Panc1 (cell line): ENCODE data around the gene BTBD9. TPM values are rescaled to one million over a fixed set of nuclear protein-coding genes. Genes with fewer than 3 reads are reported as not detected.

Experiments
- ATAC-seq: fragments of 200-7000 bp; cut with Tn5 transposase; 2 replicates; pipeline ENCODE4 v1.9.1; 2020; ENCODE audit warnings: mild to moderate bottlenecking, moderate library complexity
- BruUV-seq: library from RNA; stranded (reverse); fragments of 400-500 nt; replicated peaks from 2 replicates; lab custom pipeline; 2021; lab: Mats Ljungman, UMichigan
- CTCF ChIA-PET: fragments of 300-600 bp; sonication (Branson Sonifier 250); formaldehyde crosslinking; loops from one replicate; lab custom pipeline; 2022; ENCODE audit warnings: antibody characterized with exemption; lab: Charles Lee
- POLR2A ChIA-PET: fragments of 300-600 bp; sonication (Branson Sonifier 250); formaldehyde crosslinking; loops from one replicate; lab custom pipeline; 2022; ENCODE audit warnings: antibody characterized with exemption; lab: Charles Lee
- DNase-seq: peaks from one replicate; pipeline ENCODE4 v3.0.0-alpha.2; 2010; ENCODE audit warnings: low read depth, low spot score
- H3K27ac ChIP-seq: 2 replicates; pipeline ENCODE4 v1.5.1; 2011; ENCODE audit warnings: mild to moderate bottlenecking, low read length, inconsistent platforms
- H3K27me3 ChIP-seq: fragments of 200-500 bp; sonication (Bioruptor generic); 2 replicates; pipeline ENCODE4 v1.6.0; 2014; ENCODE audit warnings: low read length, inconsistent platforms; ENCODE audit not compliant: control insufficient read depth, insufficient read depth
- H3K36me3 ChIP-seq: fragments of 200-500 bp; sonication (Bioruptor generic); 2 replicates; pipeline ENCODE4 v1.5.1; 2014; ENCODE audit warnings: inconsistent platforms, mild to moderate bottlenecking, low read length, moderate library complexity; ENCODE audit not compliant: control insufficient read depth, insufficient read depth
- H3K4me1 ChIP-seq: 2 replicates; pipeline ENCODE4 v1.5.1; 2011; ENCODE audit warnings: inconsistent platforms, mild to moderate bottlenecking, low read length, moderate library complexity; ENCODE audit not compliant: control insufficient read depth, insufficient read depth
- H3K4me3 ChIP-seq, 2 experiments: 2 replicates each; pipeline ENCODE4 v1.5.1; 2011 to 2012; ENCODE audit warnings: low read depth in 2 of 2, low read length in 2 of 2, mild to moderate bottlenecking in 2 of 2, inconsistent platforms in 1 of 2, moderate library complexity in 1 of 2
- H3K9me3 ChIP-seq: fragments of 200-500 bp; sonication (Bioruptor generic); 2 replicates; pipeline ENCODE4 v1.5.1; 2014; ENCODE audit warnings: low read depth, mild to moderate bottlenecking, inconsistent platforms, low read length, moderate library complexity; ENCODE audit not compliant: control insufficient read depth, insufficient read depth
- POLR2AphosphoS5 ChIP-seq: IDR thresholded peaks from 2 replicates; pipeline ENCODE4 v1.6.1; 2012; ENCODE audit warnings: mild to moderate bottlenecking, low read depth, low read length, moderate library complexity
- SIN3A ChIP-seq: IDR thresholded peaks from 2 replicates; pipeline ENCODE4 v1.6.1; 2012; ENCODE audit warnings: low read depth, mild to moderate bottlenecking, low read length, moderate library complexity, borderline replicate concordance; ENCODE audit not compliant: insufficient read depth
- TCF7L2 ChIP-seq: IDR thresholded peaks from 2 replicates; pipeline ENCODE4 v1.6.1; 2011; ENCODE audit warnings: mild to moderate bottlenecking, low read depth, low read length, inconsistent platforms
- in situ Hi-C: cut with HindIII; loops from 2 replicates; pipeline ENCODE4 v1.10.0; 2016; ENCODE audit warnings: low sequenced_read_pairs, low pct_unique_long_range_greater_than_20kb
- intact Hi-C: fragments of 100-400 bp; cut with micrococcal nuclease; formaldehyde crosslinking; loops from one replicate; pipeline ENCODE4 v1.10.0; 2022; ENCODE audit not compliant: unreplicated experiment
- total RNA-seq: library from RNA; stranded (reverse); gene quantifications from one replicate; pipeline ENCODE4 v1.2.1, GENCODE V29; 2021; ENCODE audit not compliant: unreplicated experiment
- TF ChIP-seq, protein P1 (sequence below): fragments of 450-650 bp; IDR thresholded peaks from 2 replicates; pipeline ENCODE4 v1.5.1; 2017; ENCODE audit warnings: mild to moderate bottlenecking
- TF ChIP-seq, protein P2 (sequence below), 2 experiments: IDR thresholded peaks; 2 replicates each; pipeline ENCODE4 v1.6.1; 2011 to 2012; ENCODE audit warnings: low read depth in 2 of 2, control low read depth in 1 of 2, low read length in 1 of 2, mild to moderate bottlenecking in 1 of 2, moderate library complexity in 1 of 2; ENCODE audit not compliant: insufficient read depth in 1 of 2

The BTBD9 gene
- total RNA-seq, 1 experiment from 2014 or later = 12.8 TPM

DNA sequence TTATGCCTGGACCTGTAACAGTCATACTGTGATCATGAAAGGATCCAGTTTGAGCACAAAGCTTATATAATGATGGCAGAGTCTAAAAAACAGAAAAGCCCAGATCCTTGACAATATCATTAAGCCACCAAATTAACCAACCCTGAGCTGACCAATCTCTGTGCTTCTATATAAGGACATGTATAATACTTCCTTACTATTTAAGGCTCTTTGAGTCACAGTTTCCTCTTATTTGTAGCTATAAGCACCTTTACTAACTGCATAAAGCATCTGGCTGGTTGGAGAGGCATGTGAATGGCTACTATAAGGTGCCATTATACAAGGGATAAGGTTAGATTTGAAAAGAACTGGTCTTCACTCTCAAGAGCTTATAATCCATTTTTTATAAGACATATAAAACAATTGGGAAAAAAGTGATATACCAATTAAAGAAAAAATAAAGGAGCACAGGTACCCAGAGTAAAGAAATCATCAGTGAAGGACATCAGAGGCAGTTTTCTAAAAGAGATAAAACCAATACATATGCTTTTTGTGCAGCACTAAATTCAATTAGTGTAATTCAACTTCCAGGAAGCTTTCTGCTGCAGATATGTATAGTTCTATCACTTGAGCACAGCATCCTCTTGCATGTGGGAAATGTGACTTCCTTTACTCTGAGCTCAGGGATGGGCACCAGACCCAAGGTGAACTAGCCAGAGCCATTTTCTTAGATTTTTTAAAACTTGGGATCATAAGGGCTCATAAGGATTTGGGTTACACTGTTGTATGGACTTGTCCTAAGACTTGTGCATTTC is 121.0 kb downstream of the BTBD9 start:
- no peaks in the 10 kb centered on the region for H3K9me3 ChIP-seq
- in situ Hi-C loops (no loop called here), intact Hi-C loops (no loop called here)
- H3K4me1 ChIP-seq = no peaks in the 10 kb centered on the region
- H3K36me3 ChIP-seq = no peaks in the 10 kb centered on the region
- POLR2A ChIA-PET = interaction anchor here (0.7 kb wide), 1 partner anchor 311 kb away, joined by 11 read pairs; no protein-coding TSS in a partner anchor
- no peak for DNase-seq
- CTCF ChIA-PET = no interaction called here
- TF ChIP-seq TCF7L2 = no peak
- no peak for TF ChIP-seq POLR2AphosphoS5
- TF ChIP-seq, protein P1, sequence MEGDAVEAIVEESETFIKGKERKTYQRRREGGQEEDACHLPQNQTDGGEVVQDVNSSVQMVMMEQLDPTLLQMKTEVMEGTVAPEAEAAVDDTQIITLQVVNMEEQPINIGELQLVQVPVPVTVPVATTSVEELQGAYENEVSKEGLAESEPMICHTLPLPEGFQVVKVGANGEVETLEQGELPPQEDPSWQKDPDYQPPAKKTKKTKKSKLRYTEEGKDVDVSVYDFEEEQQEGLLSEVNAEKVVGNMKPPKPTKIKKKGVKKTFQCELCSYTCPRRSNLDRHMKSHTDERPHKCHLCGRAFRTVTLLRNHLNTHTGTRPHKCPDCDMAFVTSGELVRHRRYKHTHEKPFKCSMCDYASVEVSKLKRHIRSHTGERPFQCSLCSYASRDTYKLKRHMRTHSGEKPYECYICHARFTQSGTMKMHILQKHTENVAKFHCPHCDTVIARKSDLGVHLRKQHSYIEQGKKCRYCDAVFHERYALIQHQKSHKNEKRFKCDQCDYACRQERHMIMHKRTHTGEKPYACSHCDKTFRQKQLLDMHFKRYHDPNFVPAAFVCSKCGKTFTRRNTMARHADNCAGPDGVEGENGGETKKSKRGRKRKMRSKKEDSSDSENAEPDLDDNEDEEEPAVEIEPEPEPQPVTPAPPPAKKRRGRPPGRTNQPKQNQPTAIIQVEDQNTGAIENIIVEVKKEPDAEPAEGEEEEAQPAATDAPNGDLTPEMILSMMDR = no peak
- TF ChIP-seq, protein P2, sequence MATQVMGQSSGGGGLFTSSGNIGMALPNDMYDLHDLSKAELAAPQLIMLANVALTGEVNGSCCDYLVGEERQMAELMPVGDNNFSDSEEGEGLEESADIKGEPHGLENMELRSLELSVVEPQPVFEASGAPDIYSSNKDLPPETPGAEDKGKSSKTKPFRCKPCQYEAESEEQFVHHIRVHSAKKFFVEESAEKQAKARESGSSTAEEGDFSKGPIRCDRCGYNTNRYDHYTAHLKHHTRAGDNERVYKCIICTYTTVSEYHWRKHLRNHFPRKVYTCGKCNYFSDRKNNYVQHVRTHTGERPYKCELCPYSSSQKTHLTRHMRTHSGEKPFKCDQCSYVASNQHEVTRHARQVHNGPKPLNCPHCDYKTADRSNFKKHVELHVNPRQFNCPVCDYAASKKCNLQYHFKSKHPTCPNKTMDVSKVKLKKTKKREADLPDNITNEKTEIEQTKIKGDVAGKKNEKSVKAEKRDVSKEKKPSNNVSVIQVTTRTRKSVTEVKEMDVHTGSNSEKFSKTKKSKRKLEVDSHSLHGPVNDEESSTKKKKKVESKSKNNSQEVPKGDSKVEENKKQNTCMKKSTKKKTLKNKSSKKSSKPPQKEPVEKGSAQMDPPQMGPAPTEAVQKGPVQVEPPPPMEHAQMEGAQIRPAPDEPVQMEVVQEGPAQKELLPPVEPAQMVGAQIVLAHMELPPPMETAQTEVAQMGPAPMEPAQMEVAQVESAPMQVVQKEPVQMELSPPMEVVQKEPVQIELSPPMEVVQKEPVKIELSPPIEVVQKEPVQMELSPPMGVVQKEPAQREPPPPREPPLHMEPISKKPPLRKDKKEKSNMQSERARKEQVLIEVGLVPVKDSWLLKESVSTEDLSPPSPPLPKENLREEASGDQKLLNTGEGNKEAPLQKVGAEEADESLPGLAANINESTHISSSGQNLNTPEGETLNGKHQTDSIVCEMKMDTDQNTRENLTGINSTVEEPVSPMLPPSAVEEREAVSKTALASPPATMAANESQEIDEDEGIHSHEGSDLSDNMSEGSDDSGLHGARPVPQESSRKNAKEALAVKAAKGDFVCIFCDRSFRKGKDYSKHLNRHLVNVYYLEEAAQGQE (IDR thresholded peaks at IDR 0.05; ENCODE audit: insufficient read depth in 1 of 2, low read depth in 2 of 2, low read length in 1 of 2) = no peak
- no peak for TF ChIP-seq SIN3A
- H3K4me3 ChIP-seq = no peak overlapping the region
- H3K27me3 ChIP-seq = no peaks in the 10 kb centered on the region
- BruUV-seq = no TSS peak
- ATAC-seq = no peak
- H3K27ac ChIP-seq = no peak overlapping the region

DNA sequence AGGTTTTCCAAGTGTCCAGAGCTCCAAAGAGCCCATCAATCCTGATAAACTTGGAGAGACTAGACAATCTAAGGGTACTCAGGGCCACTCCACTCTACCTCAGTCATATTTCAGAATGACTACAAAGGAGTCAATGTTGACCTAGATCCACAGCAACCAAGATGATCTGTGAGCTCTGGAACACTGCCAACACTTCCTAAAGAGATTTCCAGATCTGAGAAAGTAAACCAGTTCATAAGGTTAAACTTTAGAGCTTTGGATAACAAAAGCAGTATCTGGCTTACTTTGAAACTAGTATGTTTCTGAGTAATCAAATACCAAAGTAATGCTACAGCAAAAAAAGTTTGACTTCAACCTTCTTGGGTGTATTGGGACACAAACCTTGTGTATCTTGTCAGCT is 122.7 kb downstream of the BTBD9 start:
- intact Hi-C loops = no loop called here
- in situ Hi-C loops = no loop called here
- H3K9me3 ChIP-seq = no peaks in the 10 kb centered on the region
- TF ChIP-seq TCF7L2 (no peak), POLR2AphosphoS5 (no peak), SIN3A (no peak)
- TF ChIP-seq, protein P1 = no peak
- TF ChIP-seq, protein P2 (IDR thresholded peaks at IDR 0.05; ENCODE audit: insufficient read depth in 1 of 2, low read depth in 2 of 2, low read length in 1 of 2) = no peak
- ATAC-seq (no peak), DNase-seq (no peak)
- no peaks in the 10 kb centered on the region for H3K27me3 ChIP-seq
- CTCF ChIA-PET = interaction anchor here (0.6 kb wide), 1 partner anchor 23 kb away, joined by 3 read pairs; no protein-coding TSS in a partner anchor
- H3K4me3 ChIP-seq = no peak overlapping the region
- H3K27ac ChIP-seq = no peak overlapping the region
- BruUV-seq = no TSS peak
- no peaks in the 10 kb centered on the region for H3K4me1 ChIP-seq
- POLR2A ChIA-PET = interaction anchor here (1.0 kb wide), 1 partner anchor 15 kb away, joined by 3 read pairs; no protein-coding TSS in a partner anchor
- H3K36me3 ChIP-seq = no peaks in the 10 kb centered on the region
